ENCODE data around the gene LYRM7.
"Not testable (repeated sequence)": the region's sequence is repeated elsewhere in the genome, so short reads cannot be mapped to it uniquely, and the experiment has no call there.

The LYRM7 gene

GRCh38 chr5:131221888-131222287, 51.1 kb downstream of the LYRM7 start:
- no peak for DNase-seq

GRCh38 chr5:131222731-131223130, 52.0 kb downstream of the LYRM7 start:
- DNase-seq, result no peak

DNA sequence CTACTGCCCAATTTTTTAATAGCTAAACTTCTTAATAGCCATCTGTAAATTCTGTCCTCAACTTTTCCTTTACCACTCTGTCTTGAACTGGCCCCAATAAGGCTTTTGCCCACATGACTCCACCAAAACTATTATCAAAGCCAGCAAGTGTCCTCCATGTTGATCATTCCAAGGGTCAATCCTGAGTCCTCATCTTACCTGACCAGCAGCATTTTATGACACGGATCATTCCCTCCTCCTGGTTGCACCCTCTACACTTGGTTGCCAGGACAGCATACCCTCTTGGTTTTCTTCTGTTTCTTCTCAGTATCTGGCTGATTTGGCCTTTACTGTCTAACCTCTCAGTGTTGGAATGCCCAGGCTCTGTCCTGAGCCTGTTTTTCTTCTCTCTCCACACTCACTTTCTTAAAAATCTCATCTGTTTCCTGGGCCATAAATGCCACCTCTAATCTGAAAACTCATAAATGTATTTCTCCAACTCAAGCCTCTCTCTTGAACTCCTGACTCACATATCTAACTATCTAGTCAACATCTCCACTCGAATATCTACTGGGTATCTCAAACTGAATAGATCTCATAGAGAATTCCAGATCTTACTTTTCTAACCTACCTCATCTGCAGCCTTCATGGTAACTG, 53.1 kb downstream of the LYRM7 start:
- no peak for DNase-seq

GRCh38 chr5:131224387-131225201, 53.9 kb downstream of the LYRM7 start:
- no peak for DNase-seq

GRCh38 chr5:131225282-131225974, 54.7 kb downstream of the LYRM7 start:
- DNase-seq, result no peak

DNA sequence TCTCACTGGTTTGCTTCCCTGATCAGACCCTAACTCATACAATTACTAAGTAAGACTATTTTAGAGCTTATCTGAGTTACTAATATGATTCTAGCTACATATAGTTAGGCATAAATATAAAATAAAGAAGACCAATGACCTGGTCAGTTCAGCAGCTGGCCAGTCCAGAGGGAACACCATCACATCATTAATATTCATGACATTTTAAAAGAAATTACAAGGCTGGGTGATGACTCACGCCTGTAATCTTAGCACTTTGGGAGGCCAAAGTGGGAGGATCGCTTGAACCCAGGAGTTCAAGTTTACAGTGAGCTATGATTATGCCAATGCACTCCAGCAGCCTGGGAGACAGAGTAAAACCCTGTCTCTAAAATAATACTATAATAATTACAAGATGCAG, 56.2 kb downstream of the LYRM7 start:
- no peak for DNase-seq

DNA sequence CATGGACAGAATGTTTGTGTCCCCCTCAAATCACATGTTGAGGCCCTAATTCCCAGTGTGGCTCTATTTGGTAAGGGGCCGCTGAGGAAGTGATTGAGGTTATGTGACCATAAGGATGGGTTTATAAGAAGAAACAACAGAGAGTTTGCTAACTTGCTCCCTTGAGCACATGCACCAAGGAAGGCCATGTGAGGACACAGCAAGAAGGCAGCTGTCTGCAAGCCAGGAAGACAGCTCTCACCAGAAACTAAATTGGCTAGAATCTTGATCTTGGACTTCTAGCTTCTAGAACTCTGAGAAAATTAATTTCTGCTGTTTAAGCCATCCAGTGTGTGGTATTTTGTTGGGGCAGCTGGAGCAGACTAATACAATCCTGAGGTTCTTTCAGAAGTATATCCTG, 57.9 kb downstream of the LYRM7 start:
- no peak for DNase-seq

- no peak for DNase-seq
Observed at GRCh38 chr5:131229623-131230022, 58.9 kb downstream of the LYRM7 start.

GRCh38 chr5:131230406-131230805, 59.7 kb downstream of the LYRM7 start:
- DNase-seq, result no peak

DNA sequence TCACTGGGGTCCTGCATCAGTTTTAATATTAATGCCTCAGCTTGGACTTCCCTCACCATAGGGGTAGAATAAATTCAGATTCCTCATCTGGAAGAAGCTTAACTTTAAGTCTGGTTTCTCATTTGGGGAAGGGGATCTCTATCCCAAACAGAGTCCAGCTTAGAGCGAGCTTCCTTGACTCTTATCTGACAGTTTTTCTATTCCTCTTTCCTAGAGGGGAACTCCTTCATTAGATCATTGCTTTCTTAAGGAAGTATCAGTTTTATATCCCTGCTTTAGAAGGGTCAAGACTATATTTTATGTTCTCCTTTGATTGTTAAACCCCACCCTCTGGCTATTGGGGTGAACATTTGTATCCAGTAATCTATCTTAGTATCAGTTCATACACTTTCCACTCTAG, 68.9 kb downstream of the LYRM7 start:
- DNase-seq, result no peak

GRCh38 chr5:131242728-131243255, 72.0 kb downstream of the LYRM7 start:
- no peak for DNase-seq

GRCh38 chr5:131245312-131245711, 74.6 kb downstream of the LYRM7 start:
- DNase-seq, result no peak

DNA sequence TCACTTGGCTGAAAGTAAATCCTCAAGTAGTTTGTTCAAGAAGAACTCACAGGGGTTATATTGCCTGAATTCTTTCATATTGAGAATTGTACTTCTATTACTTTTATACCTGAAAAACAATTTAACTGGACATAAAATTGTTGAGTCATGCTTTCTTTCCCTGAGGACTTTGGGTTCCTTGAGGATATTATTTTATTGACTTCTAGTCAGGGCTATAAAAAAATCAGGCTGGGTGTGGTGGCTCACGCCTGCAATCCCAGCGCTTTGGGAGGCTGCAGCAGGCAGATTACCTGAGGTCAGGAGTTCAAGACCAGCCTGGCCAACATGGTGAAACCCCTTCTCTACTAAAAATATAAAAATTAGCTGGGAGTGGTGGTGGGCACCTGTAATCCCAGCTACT, 75.2 kb downstream of the LYRM7 start:
- DNase-seq, result no peak

DNA sequence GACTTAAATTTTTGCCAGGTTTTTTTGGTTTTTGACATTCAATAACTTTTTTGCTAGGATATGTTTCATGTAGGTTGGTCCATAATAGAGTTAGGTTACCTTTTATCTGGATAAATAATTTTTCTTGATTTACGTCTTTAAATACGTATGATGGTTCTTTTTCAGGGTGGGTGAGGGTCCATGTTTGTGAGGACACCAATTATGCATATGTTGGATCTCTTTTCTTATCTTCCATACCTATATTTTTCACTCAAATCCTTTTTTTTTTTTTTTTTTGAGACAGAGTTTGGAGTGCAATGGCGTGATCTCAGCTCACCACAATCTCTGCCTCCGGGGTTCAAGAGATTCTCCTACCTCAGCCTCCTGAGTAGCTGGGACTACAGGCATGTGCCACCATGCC, 75.8 kb downstream of the LYRM7 start:
- DNase-seq, result no peak

DNA sequence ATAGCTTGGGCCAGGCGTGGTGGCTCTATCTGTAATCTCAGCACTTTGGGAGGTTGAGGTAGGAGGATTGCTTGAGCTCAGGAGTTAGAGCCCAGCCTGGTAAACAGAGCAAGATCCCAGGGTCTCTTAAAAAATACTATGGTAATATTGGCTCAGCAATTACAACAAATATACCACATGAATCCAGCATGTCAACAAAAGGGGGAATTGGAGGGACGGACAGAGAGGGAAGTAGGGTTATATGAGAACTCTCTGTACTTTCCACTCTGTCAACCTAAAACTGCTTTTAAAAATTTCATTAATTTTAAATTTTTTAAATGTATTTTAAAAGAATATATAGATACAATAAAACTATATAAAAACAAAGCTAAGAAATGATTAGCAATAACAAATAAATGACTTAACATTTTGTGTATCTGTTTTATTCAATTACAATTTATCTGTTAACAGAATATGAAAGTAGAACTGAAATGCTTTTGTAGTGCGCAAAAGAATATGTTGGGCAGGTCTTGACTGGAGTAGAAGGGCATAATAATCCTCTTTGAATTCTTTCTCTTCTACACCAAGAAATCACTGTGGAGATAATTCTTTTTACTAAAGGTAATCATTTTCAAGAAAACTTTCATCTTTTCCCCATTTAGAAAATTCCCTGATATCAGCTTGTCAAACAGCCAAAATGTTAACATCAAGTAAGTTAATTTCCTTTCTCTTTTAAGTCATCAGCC, 80.2 kb downstream of the LYRM7 start:
- DNase-seq, result no peak

DNA sequence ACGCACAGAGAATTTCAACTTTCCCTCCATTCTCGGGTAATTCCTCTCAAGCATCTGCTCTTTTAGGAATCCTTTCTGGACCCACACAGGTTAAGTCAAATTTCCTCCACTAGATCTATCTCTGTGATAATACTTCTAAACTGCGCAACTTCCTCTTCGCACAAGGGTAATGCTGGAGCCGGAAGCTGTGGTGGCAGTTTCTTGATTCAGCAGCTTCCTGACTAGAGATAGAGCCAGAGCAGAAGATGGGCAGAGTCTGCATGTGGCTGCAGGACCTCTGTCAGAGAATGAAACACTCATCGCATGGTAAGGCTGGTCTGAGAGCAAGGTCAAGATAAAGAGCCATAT, 82.1 kb downstream of the LYRM7 start:
- DNase-seq, result no peak

DNA sequence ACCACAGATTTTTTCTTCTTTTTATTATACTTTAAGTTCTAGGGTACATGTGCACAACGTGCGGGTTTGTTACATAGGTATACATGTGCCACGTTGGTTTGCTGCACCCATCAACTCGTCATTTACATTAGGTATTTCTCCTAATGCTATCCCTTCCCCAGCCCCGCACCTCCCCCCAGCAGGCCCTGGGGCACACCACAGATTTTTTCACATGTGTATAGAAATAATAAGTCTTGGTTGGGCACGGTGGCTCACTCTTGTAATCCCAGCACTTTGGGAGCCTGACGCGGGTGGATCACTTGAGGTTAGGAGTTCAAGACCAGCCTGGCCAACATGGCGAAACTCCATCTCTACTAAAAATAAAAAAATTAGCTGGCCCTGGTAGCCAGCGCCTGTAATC, 83.3 kb downstream of the LYRM7 start:
- DNase-seq, result not testable (repeated sequence)

DNA sequence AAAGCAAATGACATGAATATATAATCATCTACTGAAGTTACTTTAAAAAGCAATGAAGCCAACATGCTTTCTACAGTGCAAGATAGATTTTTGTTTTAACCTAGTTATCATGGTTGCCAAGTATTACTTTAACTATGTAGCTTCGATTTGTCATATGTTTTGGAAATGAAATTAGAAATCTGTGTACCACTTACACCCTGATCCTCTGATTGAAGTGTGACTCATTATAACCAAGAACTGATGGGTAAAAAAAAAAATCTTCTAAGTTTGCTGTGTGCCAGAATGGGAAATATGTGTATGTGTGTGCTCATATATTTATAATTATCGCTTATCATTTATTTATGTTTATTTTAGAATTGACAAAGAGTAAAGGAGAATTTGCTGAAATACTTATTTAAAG, 84.0 kb downstream of the LYRM7 start:
- DNase-seq, result no peak
